Measurements from ENCODE around the gene USH1C.
A peak's percentile ranks its signal among the peaks of the same experiment; 100 is the strongest.

The USH1C gene

DNA sequence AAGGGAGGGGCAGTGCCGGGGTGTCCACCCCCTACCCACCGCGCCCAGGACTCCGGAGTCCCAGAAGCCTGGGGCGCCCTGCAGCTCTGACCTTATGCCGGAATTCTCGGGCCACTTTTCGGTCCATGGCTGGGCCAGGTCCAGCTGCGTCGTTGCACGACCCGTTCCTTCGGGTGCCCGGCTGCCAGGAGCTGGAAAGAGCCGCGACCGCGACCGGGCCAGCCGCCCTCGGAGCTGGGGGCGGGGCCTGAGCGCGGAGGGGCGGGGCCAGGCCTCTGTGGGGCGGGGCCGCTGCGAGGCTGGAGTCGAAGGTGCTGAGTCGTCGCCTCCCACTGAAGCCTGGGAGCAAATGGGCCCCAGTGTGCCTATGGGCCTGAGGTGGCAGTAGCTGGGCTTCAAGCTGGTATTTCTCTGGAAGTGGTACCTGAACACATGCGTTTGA is at the start of gene USH1C:
TSS of gene USH1C (minus strand) at position 236 of the 442 bp plus-strand sequence. CDS start at position 127, 109 bp downstream.
- Mint-ChIP-seq H3K27me3 (ENCODE audit: low read depth, poor library complexity) (peaks cover 31% of the 10 kb centered on the region), H3K27ac (no peak within 1 kb of the TSS), H3K4me3 (peak within 1 kb of the TSS; percentile 75)

DNA sequence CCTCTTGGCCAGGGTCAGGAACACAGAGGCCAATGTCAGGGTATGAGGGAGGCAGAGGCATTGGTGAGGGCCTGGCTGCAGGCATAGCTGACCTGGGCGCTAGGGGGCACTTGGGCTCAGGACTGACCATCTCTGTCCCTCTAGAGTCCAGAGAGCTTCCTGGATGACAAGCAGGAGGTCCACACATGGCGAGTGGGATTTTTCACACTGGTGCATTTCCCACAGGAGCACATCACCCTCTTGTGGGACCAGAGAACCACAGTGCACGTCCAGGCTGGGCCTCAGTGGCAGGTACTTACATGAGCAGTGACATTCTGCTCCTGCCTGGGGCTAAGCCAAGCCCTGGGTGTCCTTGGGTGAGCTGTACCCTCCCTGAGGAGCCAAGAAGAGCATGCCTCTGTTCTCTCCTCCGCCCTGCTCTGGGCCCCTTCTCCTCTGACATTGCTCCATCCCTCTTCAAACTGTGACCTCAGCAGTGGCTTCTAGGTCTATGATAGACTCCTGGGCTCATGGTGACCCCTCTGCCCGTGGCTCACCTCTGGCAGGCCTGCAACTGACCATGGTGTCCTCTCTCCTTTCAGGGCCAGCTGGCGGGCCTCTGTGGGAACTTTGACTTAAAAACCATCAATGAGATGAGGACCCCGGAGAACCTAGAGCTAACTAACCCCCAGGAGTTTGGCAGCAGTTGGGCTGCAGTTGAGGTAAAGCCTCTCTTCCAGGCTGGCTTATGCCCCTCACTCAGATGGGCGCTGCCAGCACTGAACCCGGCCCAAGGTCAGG is 49.4 kb upstream of the USH1C start:
- no peak for DNase-seq
- Mint-ChIP-seq H3K4me1 (no peaks in the 10 kb centered on the region), H3K4me3 (no peak overlapping the region), H3K27ac (no peak overlapping the region), H3K36me3 (ENCODE audit: low read depth) (peaks cover 34% of the 10 kb centered on the region), H3K27me3 (ENCODE audit: low read depth, poor library complexity) (peaks cover 51% of the 10 kb centered on the region), H3K9me3 (peaks cover 30% of the 10 kb centered on the region)
- TF ChIP-seq, protein P1, sequence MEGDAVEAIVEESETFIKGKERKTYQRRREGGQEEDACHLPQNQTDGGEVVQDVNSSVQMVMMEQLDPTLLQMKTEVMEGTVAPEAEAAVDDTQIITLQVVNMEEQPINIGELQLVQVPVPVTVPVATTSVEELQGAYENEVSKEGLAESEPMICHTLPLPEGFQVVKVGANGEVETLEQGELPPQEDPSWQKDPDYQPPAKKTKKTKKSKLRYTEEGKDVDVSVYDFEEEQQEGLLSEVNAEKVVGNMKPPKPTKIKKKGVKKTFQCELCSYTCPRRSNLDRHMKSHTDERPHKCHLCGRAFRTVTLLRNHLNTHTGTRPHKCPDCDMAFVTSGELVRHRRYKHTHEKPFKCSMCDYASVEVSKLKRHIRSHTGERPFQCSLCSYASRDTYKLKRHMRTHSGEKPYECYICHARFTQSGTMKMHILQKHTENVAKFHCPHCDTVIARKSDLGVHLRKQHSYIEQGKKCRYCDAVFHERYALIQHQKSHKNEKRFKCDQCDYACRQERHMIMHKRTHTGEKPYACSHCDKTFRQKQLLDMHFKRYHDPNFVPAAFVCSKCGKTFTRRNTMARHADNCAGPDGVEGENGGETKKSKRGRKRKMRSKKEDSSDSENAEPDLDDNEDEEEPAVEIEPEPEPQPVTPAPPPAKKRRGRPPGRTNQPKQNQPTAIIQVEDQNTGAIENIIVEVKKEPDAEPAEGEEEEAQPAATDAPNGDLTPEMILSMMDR (IDR thresholded peaks at IDR 0.05), result no peak

More for the DNA sequence above, at the start of gene USH1C:
- DNase-seq, result peak; percentile 70
- TF ChIP-seq, protein P1 (IDR thresholded peaks at IDR 0.05), result no peak
- no peaks in the 10 kb centered on the region for H3K36me3 Mint-ChIP-seq (ENCODE audit: low read depth)
- peaks cover 82% of the 10 kb centered on the region for H3K4me1 Mint-ChIP-seq
- no peaks in the 10 kb centered on the region for H3K9me3 Mint-ChIP-seq

DNA sequence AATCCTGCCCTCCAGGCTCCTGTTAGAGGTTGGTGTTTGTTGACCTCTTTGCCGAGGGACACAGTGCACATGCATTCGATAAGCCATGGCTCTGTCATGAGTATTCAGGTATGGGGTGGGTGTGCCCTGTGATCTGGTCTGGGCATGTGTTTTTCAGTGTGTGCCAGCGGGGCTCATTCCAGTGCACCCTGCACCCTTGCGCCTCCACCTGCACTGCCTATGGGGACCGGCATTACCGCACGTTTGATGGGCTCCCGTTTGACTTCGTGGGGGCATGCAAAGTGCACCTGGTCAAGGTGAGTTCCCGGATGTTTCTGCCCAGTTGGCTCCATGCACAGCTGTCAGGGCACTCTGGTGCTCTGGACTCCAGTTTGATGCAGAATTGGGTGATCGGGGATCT is 47.1 kb upstream of the USH1C start:
- Mint-ChIP-seq H3K4me1 (no peaks in the 10 kb centered on the region), H3K4me3 (no peak overlapping the region), H3K9me3 (peaks cover 30% of the 10 kb centered on the region), H3K36me3 (ENCODE audit: low read depth) (peaks cover 34% of the 10 kb centered on the region), H3K27ac (no peak overlapping the region), H3K27me3 (ENCODE audit: low read depth, poor library complexity) (peaks cover 38% of the 10 kb centered on the region)
- TF ChIP-seq, protein P1 (IDR thresholded peaks at IDR 0.05), result no peak
- no peak for DNase-seq

DNA sequence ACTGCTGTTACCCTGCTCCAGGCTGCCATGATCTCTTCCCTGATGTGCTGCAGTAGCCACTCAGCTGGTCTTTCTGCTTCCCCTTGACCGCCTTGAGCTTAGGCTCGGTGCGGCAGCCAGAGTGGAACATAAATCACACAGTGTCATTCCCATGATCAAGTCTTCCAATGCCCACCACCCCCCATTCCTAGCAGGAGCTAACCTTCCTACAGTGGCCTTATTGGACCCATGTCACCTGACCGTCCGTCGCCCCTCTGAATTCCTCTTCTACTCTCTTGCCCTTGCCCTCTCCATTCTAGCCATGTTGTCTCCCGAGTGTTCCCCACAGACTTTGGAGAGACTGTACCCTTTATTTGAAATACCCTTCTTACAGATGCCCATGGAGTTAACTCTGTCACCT is 46.2 kb upstream of the USH1C start:
- DNase-seq, result no peak
- H3K36me3 Mint-ChIP-seq (ENCODE audit: low read depth), result peaks cover 32% of the 10 kb centered on the region
- H3K9me3 Mint-ChIP-seq, result peaks cover 27% of the 10 kb centered on the region
- no peak overlapping the region for H3K4me3 Mint-ChIP-seq
- TF ChIP-seq, protein P1 (IDR thresholded peaks at IDR 0.05), result no peak
- H3K27ac Mint-ChIP-seq, result no peak overlapping the region
- peaks cover 35% of the 10 kb centered on the region for H3K27me3 Mint-ChIP-seq (ENCODE audit: low read depth, poor library complexity)
- no peaks in the 10 kb centered on the region for H3K4me1 Mint-ChIP-seq

DNA sequence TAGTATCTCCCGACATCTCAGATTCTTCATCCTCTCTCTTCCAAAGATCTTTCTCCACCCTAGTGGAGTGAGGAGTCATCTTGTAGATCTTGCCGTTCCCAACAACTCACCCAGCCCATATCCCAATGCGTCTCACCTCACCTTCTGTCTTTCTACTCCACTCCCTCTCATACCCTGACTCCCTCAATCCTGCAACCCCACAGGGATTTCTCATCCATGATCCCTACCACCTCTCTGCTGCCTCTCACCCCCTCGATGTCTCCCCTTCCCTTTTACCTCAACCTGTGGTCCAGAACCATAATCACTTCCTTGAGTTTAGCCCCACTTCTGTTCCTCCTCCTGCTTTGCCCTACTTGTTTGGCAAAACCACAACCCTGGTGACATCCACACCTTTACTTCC is 44.5 kb upstream of the USH1C start:
- H3K27me3 Mint-ChIP-seq (ENCODE audit: low read depth, poor library complexity), result peaks cover 23% of the 10 kb centered on the region
- TF ChIP-seq, protein P1 (IDR thresholded peaks at IDR 0.05), result no peak

DNA sequence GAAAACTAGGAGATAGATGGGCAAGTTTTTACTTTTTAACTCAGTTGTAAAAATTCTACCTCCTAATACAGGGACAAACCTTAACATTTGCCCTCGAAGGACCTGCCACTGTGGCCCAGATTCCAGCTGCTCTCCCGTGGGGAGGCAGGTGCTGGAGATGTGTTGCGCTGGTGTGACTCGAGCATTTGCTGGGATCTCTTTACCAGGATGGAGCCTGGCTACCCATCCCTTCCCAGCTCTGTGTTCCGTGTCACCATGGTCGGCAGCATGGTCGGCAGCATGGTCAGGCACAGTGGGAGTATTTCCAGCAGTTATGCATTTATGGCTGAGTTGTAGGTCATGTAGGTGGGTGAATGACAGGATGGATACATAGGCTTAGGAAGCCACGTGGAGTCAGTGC is 44.0 kb upstream of the USH1C start:
- Mint-ChIP-seq H3K27me3 (ENCODE audit: low read depth, poor library complexity) (peaks cover 25% of the 10 kb centered on the region), H3K4me3 (no peak overlapping the region), H3K9me3 (peaks cover 6% of the 10 kb centered on the region), H3K36me3 (ENCODE audit: low read depth) (peaks cover 9% of the 10 kb centered on the region), H3K27ac (no peak overlapping the region), H3K4me1 (no peaks in the 10 kb centered on the region)
- TF ChIP-seq, protein P1 (IDR thresholded peaks at IDR 0.05), result no peak
- DNase-seq, result no peak

More for the DNA sequence above, 44.5 kb upstream of the USH1C start:
- Mint-ChIP-seq H3K27ac (no peak overlapping the region), H3K36me3 (ENCODE audit: low read depth) (peaks cover 14% of the 10 kb centered on the region), H3K9me3 (peaks cover 10% of the 10 kb centered on the region), H3K4me1 (no peaks in the 10 kb centered on the region), H3K4me3 (no peak overlapping the region)
- DNase-seq, result no peak

Measured in nephron progenitor cell (in vitro differentiated cells).